ENCODE results near the gene SMC1B. TPM values are rescaled to one million over a fixed set of nuclear protein-coding genes. Genes with fewer than 3 reads are reported as not detected.
"Not testable (repeated sequence)": the region's sequence is repeated elsewhere in the genome, so short reads cannot be mapped to it uniquely, and the experiment has no call there.

The SMC1B gene
- polyA plus RNA-seq, 1 donor: 0.11 TPM

DNA sequence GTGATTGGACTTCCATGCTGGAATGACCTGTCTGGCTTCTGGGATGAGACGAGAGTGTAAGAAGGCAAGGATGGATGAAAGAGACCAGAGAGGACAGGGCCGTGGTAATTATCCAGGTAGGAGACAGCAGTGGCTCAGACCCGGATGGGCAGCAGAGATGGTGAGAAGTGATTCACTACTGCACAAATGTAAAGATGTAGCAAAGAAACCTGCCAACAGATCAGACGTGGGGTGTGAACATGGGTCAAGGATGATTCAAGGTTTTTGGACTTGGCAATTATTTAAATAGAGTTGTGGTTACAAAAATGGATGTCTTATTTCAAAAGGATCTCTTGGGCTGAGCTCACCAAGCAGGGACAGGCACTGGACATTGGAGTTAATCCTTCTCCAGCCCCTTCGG, 32.8 kb upstream of the SMC1B start:
- no peak for DNase-seq (ENCODE audit: low read depth)

DNA sequence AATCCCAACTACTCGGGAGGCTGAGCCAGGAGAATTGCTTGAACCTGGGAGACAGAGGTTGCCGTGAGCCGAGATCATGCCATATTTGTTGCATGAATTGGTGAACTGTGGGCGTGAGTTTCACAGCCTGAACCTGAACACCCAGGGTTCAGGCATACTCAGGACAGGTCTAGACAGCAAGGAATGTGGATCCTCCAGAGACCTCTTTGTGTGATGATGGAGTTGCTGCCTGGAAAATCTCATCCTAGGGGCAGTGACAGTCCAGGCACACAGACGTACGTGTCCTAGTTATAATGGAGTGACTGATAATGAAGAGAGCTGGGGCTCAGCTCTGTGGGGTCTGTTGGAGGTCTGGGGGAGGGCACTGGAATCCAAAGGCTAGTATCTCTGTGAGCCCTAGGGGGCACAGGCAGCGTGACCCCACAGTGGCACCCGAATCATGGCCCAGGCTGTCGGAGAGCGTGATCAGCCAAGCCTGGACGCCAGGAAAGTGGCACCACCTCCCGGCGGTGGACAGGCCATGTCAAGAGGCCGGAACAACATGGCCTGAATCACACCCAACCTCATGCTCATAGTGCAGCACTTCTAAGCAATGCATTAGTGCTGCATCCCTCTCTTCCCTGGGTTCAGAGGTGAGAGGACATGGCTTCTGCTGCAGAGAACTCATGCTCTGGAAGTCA, 31.8 kb upstream of the SMC1B start:
- DNase-seq (ENCODE audit: low read depth): no peak

- no peak for DNase-seq (ENCODE audit: low read depth)
These were observed 30.8 kb upstream of the SMC1B start for GRCh38 chr22:45444168-45444567.

DNA sequence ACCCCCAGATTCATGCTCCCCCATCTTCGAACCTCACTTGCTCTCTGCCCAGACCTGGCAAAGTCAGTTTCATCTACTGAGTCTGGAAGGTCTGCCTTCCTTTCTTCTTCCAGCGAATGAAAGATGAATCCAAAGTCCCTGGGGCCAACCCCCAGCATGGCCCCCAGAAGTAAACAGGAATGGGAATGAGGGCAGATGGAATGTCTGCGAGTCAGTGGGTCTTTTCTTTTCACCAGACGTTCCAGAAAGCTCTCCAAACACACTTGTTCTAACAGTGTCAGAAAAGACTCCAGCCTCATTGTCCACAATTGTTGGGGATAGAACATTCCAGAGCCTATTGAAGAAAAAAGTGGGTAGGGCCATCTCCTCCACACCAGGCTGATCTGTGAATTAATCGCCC, 28.7 kb upstream of the SMC1B start:
- DNase-seq (ENCODE audit: low read depth): no peak

DNA sequence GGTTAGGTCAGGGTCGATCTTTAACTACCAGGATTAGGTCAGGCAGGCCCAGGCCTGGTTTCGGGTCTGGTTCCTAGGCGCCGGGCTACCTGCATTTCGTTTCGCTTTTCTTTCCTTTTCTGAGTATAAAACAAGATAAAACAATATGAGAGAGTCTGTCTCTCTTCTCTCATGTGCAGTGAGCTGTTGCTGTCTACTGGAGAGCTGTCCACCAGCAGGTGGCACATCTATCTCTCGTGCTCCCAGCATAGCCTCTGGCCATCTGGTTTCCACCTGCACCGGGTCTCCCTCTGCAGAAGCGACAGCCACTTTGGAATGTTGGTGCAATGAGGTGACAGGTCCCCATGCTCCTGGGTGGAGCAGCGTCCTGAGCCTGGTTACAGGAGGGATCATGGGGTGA, 27.7 kb upstream of the SMC1B start:
- DNase-seq (ENCODE audit: low read depth): no peak

GRCh38 chr22:45440688-45441087, 27.3 kb upstream of the SMC1B start:
- DNase-seq (ENCODE audit: low read depth): not testable (repeated sequence)

DNA sequence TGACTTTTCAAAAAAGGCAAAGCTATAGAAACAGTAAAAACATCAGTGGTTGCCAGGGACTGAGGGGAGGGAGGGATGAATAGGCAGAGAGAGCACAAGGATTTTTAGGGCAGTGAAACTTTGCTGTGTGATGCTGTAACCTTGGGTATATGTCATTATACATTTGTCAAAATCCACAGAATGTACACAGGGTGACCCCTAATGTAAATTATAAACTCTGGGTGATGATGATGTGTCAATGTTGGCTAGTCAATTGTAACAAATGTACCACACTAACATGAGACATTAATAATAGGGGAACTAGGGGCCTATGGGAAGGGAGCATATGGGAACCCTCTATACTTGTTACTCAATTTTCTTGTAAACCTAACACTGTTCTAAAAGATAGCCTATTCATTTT, 24.9 kb upstream of the SMC1B start:
- DNase-seq (ENCODE audit: low read depth): no peak

- DNase-seq (ENCODE audit: low read depth): not testable (repeated sequence)
These were observed 23.6 kb upstream of the SMC1B start for GRCh38 chr22:45436871-45437517.

DNA sequence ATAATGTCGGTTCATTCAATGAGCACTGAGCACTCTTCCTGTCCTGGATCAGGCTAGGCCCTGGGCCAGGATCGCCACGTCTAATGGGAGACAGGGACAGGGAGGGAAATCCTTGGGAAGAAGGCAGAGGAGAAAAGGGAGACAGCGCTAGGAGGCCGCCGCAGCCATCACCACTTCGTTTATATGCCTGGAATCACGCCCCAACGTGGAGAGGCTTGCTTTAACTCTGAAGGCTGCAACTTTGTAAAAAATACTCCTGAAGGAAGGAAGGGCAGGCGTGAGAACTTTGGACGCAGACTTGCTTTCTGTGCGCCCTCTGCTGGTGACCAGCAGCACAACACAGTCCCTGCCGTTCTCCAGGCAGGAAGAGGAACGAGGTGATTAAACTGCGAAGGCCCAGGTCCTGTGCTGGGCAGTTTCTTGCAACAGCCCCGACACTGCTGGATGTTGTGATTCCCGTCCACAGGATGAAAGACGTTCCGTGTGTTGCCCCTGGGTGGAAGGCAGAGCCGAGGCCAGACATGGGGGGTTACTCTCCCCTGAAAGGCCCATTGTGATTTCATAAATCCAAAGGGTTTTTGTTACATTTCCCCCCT, 22.2 kb upstream of the SMC1B start:
- peak; percentile 82 for DNase-seq (ENCODE audit: low read depth)

GRCh38 chr22:45434981-45435380, 21.6 kb upstream of the SMC1B start:
- no peak for DNase-seq (ENCODE audit: low read depth)

- DNase-seq (ENCODE audit: low read depth): no peak
These were observed 17.5 kb upstream of the SMC1B start for GRCh38 chr22:45430871-45431270.

DNA sequence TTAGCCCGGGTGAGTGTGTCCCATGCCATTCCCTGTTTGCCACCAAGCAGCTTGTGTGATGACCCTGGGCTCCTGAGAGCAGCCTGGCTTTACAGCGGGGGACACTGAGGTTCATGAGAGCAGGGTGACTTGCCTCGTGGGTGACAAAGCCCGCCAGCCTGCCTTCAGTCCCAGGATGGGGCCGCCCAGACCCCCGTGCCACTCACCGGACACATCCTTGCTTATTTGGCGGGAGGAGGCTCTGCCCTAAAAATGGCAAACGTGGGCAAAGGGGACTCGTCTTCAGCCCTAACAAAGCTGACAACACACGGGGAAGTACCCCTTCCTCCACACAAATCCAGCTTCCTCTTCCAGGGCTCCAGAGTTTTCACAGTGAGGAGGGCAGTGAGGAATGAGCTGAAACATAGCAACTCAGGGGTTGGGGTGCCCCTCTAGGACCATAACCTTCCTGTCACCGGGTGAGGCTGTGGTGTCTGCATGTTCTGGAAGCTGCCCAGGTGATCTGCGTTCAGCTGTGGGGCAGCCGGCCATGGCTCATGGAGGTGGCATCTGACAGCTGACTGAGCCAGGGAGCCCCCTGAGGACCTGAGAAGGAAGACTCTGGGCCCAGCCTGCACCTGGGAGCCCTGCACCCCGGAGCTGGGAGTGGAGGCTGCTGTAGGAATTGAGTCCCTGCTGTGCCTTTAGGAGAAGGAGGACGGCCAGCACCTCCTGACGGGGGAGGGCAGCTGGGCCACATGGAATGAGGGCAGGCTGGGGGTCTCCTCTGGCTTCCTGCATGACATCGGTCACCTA, 16.8 kb upstream of the SMC1B start:
- no peak for DNase-seq (ENCODE audit: low read depth)

- no peak for DNase-seq (ENCODE audit: low read depth)
These were observed 16.0 kb upstream of the SMC1B start for GRCh38 chr22:45429424-45429823.

DNA sequence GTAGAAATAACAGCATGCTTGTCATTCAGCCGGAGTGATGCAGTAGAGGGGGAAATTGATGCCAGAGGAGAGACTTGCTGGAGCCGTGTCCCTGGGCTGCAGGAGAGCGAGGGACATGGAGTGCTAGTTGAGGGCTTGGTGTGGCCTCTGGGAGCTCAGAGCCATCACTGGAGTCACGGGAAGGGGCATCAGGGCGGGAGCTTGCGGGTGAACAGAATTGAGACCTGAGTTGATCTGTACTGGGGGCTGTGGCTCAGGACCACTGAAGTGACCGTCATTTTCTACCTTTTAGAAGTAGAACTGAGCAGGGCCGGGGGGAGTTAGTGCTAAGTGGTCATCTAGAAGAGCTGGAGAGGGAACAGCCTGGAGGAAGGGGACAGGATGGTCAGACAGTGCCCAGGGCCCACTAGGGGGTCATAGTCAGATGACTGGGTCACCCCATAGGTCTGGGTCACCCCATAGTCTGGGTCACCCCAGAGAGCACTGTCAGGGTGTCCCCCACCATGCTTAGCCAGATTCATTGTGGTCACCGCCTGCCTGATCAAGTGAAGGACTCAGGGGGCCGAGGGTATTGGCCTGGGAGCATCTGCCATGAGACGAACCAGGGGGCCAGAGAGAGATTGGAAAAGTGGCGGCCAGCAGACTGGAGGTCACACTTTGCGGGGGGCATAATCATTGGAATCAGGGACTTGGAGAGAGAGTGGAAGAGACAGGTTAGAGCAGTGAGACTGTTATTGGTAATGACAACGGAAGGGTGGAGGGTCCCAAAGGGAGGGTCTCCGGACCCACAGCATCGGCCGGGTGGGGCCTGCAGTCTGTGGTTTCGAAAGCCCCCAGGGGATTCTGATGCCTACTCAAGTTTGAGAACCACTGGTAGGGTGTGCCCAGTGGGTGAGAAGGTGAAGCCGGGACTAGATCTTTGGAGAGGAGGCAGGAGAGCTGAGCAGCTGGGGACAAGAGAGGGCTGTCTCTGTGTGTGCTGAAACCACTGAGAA, 15.3 kb upstream of the SMC1B start:
- DNase-seq (ENCODE audit: low read depth): no peak

- DNase-seq (ENCODE audit: low read depth): no peak
These were observed 13.7 kb upstream of the SMC1B start for GRCh38 chr22:45427114-45427513.

DNA sequence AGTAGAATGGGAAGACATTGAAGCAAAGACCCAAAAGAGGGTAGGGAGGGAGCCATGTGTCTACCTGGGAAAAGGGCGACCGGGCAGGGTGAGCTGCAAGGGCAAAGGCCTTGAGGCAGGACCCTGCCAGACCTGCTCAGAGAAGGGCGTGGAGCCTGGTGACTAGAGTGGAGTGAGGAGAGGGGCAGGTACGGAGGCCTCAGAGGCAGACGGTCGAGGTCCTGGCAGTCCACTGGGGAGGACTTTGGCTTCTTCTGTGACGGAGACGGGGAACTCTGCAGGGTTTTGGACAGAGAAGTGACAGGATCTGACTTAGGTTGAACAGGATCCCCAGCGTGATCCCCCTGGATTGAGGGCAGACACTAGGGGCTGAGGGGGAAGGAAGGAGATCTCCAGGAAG, 13.0 kb upstream of the SMC1B start:
- DNase-seq (ENCODE audit: low read depth): no peak

- no peak for DNase-seq (ENCODE audit: low read depth)
These were observed 12.3 kb upstream of the SMC1B start for GRCh38 chr22:45425531-45426265.

- DNase-seq (ENCODE audit: low read depth): no peak
These were observed 11.7 kb upstream of the SMC1B start for GRCh38 chr22:45425101-45425500.

DNA sequence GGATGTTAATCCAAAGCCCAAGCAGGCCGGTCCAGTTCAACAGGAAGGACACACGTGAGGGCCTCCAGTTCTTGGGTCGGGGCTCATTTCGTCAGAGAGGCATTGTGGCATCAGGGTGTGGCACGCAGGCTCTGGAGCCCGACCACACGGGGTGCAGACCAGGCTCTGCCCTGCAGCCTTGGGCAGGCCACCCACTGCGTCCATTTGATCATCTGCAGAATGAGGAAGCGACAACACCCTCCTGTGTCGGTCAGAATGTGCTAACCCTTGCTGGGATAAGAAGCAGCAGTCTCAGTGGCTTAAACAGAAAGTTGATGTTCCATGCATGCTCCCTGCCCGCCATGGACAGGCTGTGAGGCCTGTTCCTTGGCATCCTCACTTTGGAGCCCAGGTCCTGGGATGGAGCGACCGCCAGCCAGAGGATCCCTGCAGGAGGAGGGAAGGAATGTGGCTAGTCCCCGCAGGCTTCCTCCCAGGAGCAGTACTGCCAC, 10.9 kb upstream of the SMC1B start:
- DNase-seq (ENCODE audit: low read depth): no peak

GRCh38 chr22:45423524-45423923, 10.1 kb upstream of the SMC1B start:
- DNase-seq (ENCODE audit: low read depth): no peak

All from forelimb muscle (tissue), 1 donor.